ENCODE measurements around the gene CENPQ.

Gene CENPQ

GRCh38 chr6:49504666-49505065 is 41.5 kb downstream of the CENPQ start:
- DNase-seq (ENCODE audit: low read depth in 2 of 2) = no peak

- DNase-seq (ENCODE audit: low read depth in 2 of 2) = no peak
Observed at GRCh38 chr6:49506569-49507111, 43.5 kb downstream of the CENPQ start.

DNA sequence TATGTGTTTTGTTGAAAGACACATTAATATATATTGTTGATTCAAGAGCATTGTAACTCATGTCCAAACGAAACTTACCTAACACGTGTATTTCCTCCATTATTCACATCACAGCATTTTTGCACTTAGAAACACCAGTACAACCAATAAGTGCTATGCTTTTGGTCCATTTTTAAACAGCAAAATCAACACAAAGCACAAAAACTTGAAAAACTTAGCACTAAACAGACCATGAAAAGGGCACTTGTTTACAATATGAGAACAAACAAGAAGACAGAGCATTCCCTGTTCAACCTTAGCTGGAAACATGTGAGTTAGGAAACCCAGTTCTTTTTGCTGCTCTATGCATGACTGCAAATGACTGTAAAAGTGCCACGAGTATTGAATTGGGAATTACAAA is 46.2 kb downstream of the CENPQ start:
- DNase-seq (ENCODE audit: low read depth in 2 of 2) = no peak

DNA sequence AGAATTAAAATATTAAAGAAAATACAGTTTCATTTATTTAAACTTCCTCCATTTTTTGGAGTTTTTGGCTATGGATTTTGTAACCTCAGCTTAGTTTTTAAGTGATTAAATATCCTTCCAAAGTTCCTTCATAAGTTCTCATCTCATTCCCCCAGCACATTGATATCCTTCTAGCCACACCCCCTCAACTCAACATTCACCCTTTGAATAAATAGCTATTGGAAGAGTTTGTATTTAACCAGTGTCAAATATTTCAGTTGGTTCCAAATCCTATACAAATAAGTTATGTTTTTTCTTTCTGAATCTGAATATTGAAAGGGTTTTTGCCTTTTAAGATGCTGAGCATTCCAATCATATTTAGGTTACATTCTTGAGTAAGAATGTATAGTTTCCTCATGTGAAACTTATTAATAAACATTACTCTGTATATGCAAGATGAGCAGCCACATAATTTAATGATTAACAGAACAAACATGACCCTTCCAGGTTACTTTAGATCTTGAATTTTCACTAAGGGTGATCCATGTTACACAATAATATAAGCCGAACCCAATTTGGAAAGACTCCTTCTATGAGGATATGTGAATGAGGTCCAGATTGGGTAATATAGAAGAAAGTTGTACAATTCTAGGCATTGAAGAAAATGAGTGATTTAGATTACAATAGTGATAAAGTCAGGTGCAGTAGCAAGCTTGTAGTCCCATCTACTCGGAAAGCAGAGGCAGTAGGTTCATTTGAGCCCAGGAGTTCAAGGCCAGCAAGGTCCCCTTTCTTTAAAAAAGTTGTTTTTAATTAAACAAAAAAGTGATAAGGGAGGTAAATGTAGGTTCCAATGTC is 50.2 kb downstream of the CENPQ start:
- no peak for DNase-seq (ENCODE audit: low read depth in 2 of 2)

GRCh38 chr6:49514571-49515484 is 51.7 kb downstream of the CENPQ start:
- DNase-seq (ENCODE audit: low read depth in 2 of 2) = no peak

DNA sequence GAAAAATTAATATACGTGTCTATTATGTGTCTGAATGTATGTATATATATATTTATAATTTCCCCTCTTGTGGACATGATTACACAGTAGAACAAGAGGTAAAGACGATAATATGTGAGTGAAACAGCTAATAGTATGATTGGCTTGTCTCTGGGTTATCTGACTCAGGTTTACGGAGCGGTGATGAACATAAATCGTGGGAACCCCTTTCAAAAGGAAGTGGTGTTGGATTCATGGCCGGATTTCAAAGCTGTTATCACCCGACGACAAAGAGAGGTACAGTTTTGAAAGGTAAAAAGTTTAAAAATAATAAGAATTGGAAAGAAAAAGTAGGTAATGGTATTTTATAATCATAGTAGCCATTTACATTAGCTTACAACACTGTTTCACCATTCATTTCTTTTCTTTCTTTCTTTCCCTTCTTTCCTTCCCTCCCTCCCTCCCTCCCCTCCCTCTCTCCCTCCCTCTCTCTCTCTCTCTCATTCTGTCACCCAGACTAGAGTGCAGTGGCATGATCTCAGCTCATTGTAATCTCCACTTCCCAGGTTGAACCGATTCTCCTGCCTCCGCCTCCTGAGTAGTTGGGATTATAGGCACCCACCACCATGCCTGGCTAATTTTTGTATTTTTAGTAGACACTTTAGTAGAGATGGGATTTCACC is 52.4 kb downstream of the CENPQ start:
- DNase-seq (ENCODE audit: low read depth in 2 of 2) = no peak

- DNase-seq (ENCODE audit: low read depth in 2 of 2) = no peak
Observed at GRCh38 chr6:49516147-49516505, 53.0 kb downstream of the CENPQ start.

DNA sequence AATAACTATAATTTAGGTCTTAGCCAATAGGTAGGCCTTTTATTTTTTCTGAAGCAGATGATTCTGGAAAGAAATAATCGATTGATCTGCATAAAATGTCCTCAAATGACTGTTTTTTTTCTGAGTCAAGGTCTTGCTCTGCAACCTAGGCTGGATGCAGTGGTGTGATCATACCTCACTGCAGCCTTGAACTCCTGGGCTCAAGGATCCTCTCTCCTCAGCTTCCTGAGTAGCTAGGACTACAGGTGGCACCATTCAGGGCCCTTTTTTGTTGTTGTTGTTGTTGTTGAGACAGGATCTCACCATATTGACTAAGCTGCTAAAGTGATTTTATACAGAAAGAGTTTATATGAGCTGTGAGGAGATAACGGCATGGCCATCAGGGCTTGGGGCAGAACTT is 54.7 kb downstream of the CENPQ start:
- DNase-seq (ENCODE audit: low read depth in 2 of 2) = no peak

DNA sequence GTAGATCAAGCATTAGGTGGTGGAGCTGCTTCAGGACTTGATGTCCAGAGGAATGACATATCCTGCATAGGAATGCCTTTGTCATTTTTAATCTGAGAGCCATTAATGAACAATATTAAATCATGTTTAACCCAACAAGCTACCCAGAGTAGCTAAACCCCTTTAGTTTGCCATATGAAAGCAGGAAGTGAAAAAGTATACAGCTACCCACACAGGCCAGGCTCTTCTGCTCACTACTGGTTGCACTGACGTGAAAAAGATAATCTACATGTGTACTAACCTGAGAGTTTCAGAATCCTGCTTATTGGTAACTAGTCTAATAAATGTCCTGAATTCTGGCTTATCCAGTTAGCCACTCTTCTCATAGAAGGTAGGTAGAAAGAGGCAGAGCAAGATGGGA is 56.5 kb downstream of the CENPQ start:
- DNase-seq (ENCODE audit: low read depth in 2 of 2) = no peak

GRCh38 chr6:49522710-49523593 is 59.8 kb downstream of the CENPQ start:
- no peak for DNase-seq (ENCODE audit: low read depth in 2 of 2)

- DNase-seq (ENCODE audit: low read depth in 2 of 2) = no peak
Observed at GRCh38 chr6:49523901-49524300, 60.7 kb downstream of the CENPQ start.

DNA sequence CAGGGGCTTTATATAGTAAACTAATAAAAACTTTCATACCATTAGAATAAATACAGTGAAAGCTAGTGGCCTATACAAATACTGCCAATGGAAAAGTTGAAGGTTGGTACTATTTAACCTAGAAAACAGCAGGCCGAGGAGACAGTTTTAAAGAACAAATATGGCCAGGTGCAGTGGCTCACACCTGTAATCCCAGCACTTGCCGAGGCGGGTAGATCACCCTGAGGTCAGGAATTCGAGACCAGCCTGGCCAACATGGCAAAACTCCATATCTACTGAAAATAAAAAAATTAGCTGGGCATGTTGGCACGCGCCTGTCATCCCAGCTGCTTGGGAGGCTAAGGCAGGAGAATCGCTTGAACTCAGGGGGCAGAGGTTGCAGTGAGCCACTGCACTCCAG is 61.4 kb downstream of the CENPQ start:
- DNase-seq (ENCODE audit: low read depth in 2 of 2) = no peak

GRCh38 chr6:49526598-49526997 is 63.4 kb downstream of the CENPQ start:
- DNase-seq (ENCODE audit: low read depth in 2 of 2) = no peak

GRCh38 chr6:49527320-49527719 is 64.2 kb downstream of the CENPQ start:
- DNase-seq (ENCODE audit: low read depth in 2 of 2) = no peak

DNA sequence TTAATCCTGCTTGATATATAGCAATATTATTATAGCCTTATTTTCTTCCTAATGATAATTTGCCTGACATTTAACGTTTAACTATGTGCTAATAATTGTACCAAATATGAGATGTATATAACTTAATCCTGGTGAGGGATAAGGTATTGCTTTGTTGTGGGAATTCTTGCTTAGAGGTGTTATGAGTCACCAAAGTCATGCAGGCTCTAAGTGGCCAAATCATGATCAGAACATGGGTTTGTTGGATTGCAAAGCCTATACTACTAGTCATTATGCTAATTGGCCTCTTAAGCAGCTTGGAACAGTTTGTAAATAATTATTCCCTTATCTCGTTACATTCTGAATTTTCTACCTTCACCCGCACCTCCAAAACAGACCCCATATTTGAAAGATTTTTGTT is 65.4 kb downstream of the CENPQ start:
- no peak for DNase-seq (ENCODE audit: low read depth in 2 of 2)

DNA sequence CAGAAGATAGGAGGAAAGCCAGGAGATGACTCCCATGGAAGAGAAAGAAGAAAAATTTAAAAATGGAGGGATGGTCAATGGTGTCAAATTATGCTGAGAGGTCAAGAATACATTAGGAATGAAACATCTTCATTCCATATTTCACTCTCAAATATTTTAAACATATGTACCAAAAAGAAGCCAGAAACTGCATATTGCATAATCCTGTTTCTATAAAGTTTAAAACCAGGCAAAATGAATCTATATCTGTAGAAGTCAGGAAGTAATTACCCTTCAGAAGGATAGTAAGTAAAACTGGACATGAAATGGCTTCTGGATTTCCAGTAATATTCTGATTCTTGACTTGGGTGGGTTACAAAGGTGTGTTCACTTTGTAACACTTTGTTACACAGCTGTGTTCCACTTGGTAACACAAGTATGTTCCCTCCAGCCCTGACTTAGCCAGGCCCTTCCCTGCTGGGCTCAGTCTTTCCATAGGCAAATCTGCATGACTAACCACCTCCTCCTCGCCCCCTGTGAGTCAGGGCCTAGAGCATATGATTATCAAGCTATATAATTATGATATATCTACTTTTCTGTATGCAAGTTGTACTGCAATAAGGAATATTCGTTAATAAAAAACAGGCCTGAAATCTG is 67.1 kb downstream of the CENPQ start:
- DNase-seq (ENCODE audit: low read depth in 2 of 2) = no peak

- no peak for DNase-seq (ENCODE audit: low read depth in 2 of 2)
Observed at GRCh38 chr6:49531774-49532569, 68.8 kb downstream of the CENPQ start.

DNA sequence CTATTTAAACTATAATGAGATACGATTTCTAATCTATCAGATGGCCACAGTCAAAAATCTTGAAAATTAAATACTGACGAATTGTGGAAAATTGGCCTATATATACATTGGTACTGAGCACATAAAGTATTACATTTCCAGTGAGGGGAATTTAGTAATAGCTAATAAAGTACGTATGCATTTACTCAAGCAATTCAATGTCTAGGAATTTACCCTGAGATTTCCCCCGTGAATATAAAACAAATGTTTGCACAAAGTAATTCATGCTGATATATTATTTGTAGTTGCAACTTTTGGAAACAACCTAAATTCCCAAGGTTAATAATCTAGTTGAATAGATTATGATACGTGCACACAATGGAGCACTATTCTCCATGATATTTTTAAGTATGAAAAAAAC is 72.6 kb downstream of the CENPQ start:
- DNase-seq (ENCODE audit: low read depth in 2 of 2) = no peak

- DNase-seq (ENCODE audit: low read depth in 2 of 2) = no peak
Observed at GRCh38 chr6:49539102-49539501, 75.9 kb downstream of the CENPQ start.

DNA sequence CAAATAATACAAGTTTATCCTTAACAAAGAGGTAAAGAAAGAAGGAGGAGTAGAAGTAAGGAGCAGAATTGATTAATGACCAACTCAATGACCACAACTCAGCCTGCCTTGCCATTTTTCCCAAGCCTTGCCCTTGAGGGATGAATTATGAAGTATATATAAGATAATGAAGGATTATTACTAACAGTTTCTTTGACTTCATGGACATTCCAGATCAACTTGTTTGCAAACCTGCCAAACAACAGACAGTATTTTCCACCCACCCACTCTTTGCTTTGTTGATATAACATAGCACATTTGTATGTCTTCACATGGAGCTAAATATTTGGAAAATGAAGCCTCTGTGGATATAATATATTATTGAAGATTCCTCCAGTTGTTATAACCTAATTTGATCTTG is 77.4 kb downstream of the CENPQ start:
- no peak for DNase-seq (ENCODE audit: low read depth in 2 of 2)

All from stimulated activated CD8-positive, alpha-beta memory T cell treated with anti-CD3 and anti-CD28 coated beads, Interleukin-7, amount 100 ng/mL, for 4 hours (primary cell).